ENCODE measurements around the gene COL4A2. TPM values are rescaled to one million over a fixed set of nuclear protein-coding genes. Genes with fewer than 3 reads are reported as not detected.
"Not testable (repeated sequence)": the region's sequence is repeated elsewhere in the genome, so short reads cannot be mapped to it uniquely, and the experiment has no call there.

COL4A2 gene
- total and polyA plus RNA-seq, 11 donors: 92.4 to 377 (median 166) TPM

DNA sequence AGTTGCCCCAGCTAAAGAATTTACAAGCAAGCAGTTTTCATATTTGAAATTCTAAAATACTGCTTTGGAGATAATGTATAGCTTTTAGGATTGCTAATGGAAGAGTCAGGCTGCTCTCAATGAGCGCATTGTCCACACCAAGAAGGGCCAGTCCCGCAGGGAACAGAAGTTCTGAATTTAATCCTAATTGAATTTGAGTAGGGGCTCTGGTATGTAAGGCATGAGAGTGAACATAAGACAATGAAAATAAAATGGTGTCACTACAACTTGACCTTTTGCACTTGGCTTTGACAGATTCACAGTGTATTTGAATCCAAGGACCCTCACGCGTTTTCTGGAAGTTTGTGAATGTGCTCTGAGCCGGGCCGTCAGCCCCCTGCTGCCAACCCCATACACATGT lies 221.8 kb downstream of the COL4A2 start:
- ATAC-seq: no peak
- Histone ChIP-seq H3K36me3 (no peaks in the 10 kb centered on the region), H3K4me3 (no peak overlapping the region), H3K4me1 (peaks cover 0 to 84% (median 40%) of the 10 kb centered on the region in 12 donors), H3K9me3 (no peaks in the 10 kb centered on the region), H3K27me3 (no peaks in the 10 kb centered on the region), H3K27ac (peak overlapping the region in 9 of 12 donors; percentile 41 to 94 (median 90))
- 85 to 92% (median 88%) methylated on average over 6 of the region's 6 CpGs for whole genome bisulfite sequencing, 4 donors
- intact Hi-C loops (cut with DNase I): no loop called here
- no peak for TF ChIP-seq POLR2A (IDR thresholded peaks at IDR 0.05)
- TF ChIP-seq, protein P1, sequence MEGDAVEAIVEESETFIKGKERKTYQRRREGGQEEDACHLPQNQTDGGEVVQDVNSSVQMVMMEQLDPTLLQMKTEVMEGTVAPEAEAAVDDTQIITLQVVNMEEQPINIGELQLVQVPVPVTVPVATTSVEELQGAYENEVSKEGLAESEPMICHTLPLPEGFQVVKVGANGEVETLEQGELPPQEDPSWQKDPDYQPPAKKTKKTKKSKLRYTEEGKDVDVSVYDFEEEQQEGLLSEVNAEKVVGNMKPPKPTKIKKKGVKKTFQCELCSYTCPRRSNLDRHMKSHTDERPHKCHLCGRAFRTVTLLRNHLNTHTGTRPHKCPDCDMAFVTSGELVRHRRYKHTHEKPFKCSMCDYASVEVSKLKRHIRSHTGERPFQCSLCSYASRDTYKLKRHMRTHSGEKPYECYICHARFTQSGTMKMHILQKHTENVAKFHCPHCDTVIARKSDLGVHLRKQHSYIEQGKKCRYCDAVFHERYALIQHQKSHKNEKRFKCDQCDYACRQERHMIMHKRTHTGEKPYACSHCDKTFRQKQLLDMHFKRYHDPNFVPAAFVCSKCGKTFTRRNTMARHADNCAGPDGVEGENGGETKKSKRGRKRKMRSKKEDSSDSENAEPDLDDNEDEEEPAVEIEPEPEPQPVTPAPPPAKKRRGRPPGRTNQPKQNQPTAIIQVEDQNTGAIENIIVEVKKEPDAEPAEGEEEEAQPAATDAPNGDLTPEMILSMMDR (IDR thresholded peaks at IDR 0.05): no peak
- no peak for DNase-seq

DNA sequence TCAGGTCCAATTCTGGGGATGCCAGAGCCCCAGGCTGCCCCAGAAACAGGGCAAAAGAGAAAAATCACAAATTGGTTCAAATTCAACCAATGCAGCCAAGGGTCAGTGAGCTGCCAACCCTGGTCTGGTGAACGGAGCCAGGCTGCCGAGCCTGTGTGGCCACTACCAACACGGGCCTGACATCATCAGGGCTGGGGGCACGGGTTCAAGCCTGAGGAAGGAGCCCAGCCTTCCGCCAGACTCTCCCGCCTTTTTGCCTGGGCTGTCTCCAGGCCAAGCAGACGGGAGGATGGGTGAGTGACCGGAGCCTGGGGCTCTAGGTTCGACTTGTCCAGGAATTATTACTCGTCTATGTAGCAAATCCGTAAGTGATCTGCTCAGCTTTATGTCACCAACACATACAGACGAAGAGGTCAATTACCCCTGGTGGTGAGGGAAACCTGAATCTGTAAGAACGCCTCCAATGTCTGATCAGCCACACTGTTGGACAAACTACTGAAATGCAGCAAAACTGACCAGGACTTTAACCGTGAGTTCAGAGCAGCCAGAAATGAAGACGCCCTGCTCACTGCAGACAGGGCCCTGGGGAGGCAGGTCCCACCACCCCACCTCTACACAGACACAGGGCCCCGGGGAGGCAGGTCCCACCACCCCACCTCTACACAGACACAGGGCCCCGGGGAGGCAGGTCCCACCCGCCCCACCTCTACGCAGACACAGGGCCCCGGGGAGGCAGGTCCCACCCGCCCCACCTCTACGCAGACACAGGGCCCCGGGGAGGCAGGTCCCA lies 222.6 kb downstream of the COL4A2 start:
- H3K27me3 ChIP-seq: no peaks in the 10 kb centered on the region
- DNase-seq: no peak
- H3K4me1 ChIP-seq: peaks cover 0 to 84% (median 32%) of the 10 kb centered on the region in 12 donors

DNA sequence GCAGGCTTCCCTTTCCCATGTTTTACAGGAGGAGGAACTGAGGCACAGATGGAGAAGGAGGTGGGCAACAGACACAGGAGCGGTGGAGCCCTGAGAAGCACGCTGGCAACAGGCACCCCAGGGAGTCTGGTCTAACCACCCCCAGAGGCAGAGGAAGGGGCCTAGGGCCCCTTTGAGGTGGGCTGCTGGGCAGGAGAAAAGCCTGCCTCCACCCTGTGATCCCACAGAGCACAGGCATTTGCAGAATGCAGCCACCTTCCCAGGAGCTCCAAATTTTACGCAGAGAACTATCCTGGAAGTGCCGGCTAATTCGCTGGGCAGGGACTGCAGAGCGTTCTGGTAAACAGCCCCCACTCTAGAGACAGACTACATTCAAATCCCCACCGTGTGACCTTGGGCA lies 224.0 kb downstream of the COL4A2 start:
- 82 to 95% (median 93%) methylated on average over 6 to 7 of the region's 7 CpGs for WGBS, 4 donors
- Histone ChIP-seq H3K4me1 (peaks cover 0 to 84% (median 25%) of the 10 kb centered on the region in 12 donors), H3K27ac (peak overlapping the region in 1 of 12 donors; percentile 79), H3K27me3 (no peaks in the 10 kb centered on the region), H3K4me3 (no peak overlapping the region), H3K36me3 (no peaks in the 10 kb centered on the region), H3K9me3 (no peaks in the 10 kb centered on the region)
- ATAC-seq (no peak), DNase-seq (peak in 1 of 5 donors; percentile 4)
- no peak for TF ChIP-seq POLR2A (IDR thresholded peaks at IDR 0.05)
- TF ChIP-seq, protein P1 (IDR thresholded peaks at IDR 0.05): no peak
- intact Hi-C loops (cut with DNase I): no loop called here

More for the DNA sequence above, 222.6 kb downstream of the COL4A2 start:
- no peak overlapping the region for H3K4me3 ChIP-seq
- intact Hi-C loops (cut with DNase I): no loop called here
- WGBS, 4 donors: 78 to 89% (median 87%) methylated on average over 14 to 19 of the region's 23 CpGs
- no peaks in the 10 kb centered on the region for H3K9me3 ChIP-seq
- peak overlapping the region in 9 of 12 donors; percentile 8 to 91 (median 82) for H3K27ac ChIP-seq
- ATAC-seq: no peak
- no peaks in the 10 kb centered on the region for H3K36me3 ChIP-seq
- TF ChIP-seq, protein P1 (IDR thresholded peaks at IDR 0.05): no peak
- TF ChIP-seq POLR2A (IDR thresholded peaks at IDR 0.05): no peak

DNA sequence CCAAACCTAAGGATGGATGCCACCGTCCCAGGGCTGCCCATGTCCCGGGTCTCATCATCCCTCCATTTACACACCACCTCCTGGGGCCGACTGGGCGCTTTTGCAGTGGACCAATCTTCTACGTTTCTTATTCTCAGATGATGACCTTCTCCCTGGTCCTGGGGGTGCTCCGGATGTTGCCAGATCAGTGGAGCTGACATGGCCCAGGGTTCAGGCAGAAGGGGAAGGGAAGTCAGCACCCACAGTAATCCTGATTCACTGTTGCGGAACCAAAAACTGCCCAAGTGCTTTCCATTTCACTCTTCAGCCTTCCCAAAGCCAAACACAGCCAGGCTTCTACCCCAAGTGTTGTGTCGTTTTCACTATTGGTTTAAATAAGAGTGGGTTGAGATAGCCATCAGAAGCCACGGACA lies 224.6 kb downstream of the COL4A2 start:
- 79 to 92% (median 90%) methylated on average over 9 of the region's 9 CpGs for WGBS, 4 donors
- TF ChIP-seq POLR2A (IDR thresholded peaks at IDR 0.05): no peak
- TF ChIP-seq, protein P1 (IDR thresholded peaks at IDR 0.05): no peak
- H3K27ac ChIP-seq: peak overlapping the region in 1 of 12 donors; percentile 79
- ATAC-seq (no peak), DNase-seq (no peak)
- H3K4me3 ChIP-seq: no peak overlapping the region
- intact Hi-C loops (cut with DNase I): no loop called here
- no peaks in the 10 kb centered on the region for H3K36me3 ChIP-seq
- H3K9me3 ChIP-seq: no peaks in the 10 kb centered on the region
- H3K27me3 ChIP-seq: no peaks in the 10 kb centered on the region
- H3K4me1 ChIP-seq: peaks cover 0 to 83% (median 20%) of the 10 kb centered on the region in 12 donors

DNA sequence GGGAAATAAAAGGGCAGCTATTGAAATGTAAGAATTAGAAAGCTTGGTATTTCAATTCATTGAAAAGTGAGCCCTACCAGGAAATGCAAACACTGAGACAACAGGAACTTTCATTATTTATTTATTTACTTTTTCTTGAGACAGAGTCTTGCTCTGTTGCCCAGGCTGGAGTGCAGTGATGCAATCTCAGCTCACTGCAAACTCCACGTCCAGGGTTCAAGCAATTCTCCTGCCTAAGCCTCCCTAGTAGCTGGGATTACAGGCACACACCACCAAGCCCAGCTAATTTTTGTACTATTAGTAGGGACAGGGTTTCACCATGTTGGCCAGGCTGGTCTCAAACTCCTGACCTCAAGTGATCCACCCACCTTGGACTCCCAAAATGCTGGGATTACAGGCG lies 225.2 kb downstream of the COL4A2 start:
- intact Hi-C loops (cut with DNase I); H3K4me3 ChIP-seq; H3K9me3 ChIP-seq; ATAC-seq; DNase-seq; H3K36me3 ChIP-seq; H3K27me3 ChIP-seq: not testable (repeated sequence)
- 77 to 87% (median 85%) methylated on average over 2 of the region's 2 CpGs for WGBS, 4 donors
- peaks cover 0 to 82% (median 14%) of the 10 kb centered on the region in 12 donors for H3K4me1 ChIP-seq
- H3K27ac ChIP-seq: peak overlapping the region in 1 of 12 donors; percentile 79
